SK-N-SH treated with all-trans-retinoic acid at 6 μM for 48 hours (cell line): ENCODE measurements around the gene LHCGR.
"Not testable (repeated sequence)": the region's sequence is repeated elsewhere in the genome, so short reads cannot be mapped to it uniquely, and the experiment has no call there.

Experiments
- ATAC-seq: fragments of 200-7000 bp; cut with Tn5 transposase; 3 replicates; pipeline ENCODE4 v1.9.1; 2020; ENCODE audit warnings: mild to moderate bottlenecking, moderate library complexity
- ARNTL ChIP-seq: fragments of 450-650 bp; formaldehyde crosslinking; IDR thresholded peaks from 2 replicates; pipeline ENCODE4 v1.5.0; 2020; ENCODE audit warnings: low read depth, mild to moderate bottlenecking, moderate library complexity, borderline replicate concordance
- BACH2 ChIP-seq: fragments of 250-450 bp; sonication (Bioruptor Pico); IDR thresholded peaks from 2 replicates; pipeline ENCODE4 v1.9.0; 2021; ENCODE audit warnings: mild to moderate bottlenecking, borderline replicate concordance
- ESRRG ChIP-seq: fragments of 250-450 bp; sonication (Bioruptor Pico); IDR thresholded peaks from 2 replicates; pipeline ENCODE4 v1.6.1; 2021; ENCODE audit warnings: mild to moderate bottlenecking
- GLIS3 ChIP-seq: fragments of 250-450 bp; sonication (Bioruptor Pico); IDR thresholded peaks from 2 replicates; pipeline ENCODE4 v1.5.0; 2020; ENCODE audit warnings: mild to moderate bottlenecking, moderate library complexity
- ISL1 ChIP-seq: fragments of 250-450 bp; sonication (Bioruptor Pico); IDR thresholded peaks from 2 replicates; pipeline ENCODE4 v2.1.2; 2022; ENCODE audit warnings: mild to moderate bottlenecking, moderate library complexity
- OSR1 ChIP-seq: fragments of 250-450 bp; sonication (Bioruptor Pico); IDR thresholded peaks from 2 replicates; pipeline ENCODE4 v1.8.0; 2022; ENCODE audit warnings: moderate library complexity, mild to moderate bottlenecking, inconsistent platforms
- PPARA ChIP-seq: fragments of 250-450 bp; sonication (Bioruptor Pico); IDR thresholded peaks from 2 replicates; pipeline ENCODE4 v1.5.0; 2020; ENCODE audit warnings: mild to moderate bottlenecking, borderline replicate concordance
- RARB ChIP-seq: fragments of 250-450 bp; sonication (Bioruptor Pico); IDR thresholded peaks from 2 replicates; pipeline ENCODE4 v1.8.0; 2021; ENCODE audit warnings: mild to moderate bottlenecking, moderate library complexity
- SNAI2 ChIP-seq: fragments of 250-450 bp; sonication (Bioruptor Pico); IDR thresholded peaks from 2 replicates; pipeline ENCODE4 v1.5.0; 2020; ENCODE audit warnings: mild to moderate bottlenecking, moderate library complexity
- TCF4 ChIP-seq: fragments of 250-450 bp; sonication (Bioruptor Pico); IDR thresholded peaks from 2 replicates; pipeline ENCODE4 v1.8.0; 2021; ENCODE audit warnings: mild to moderate bottlenecking, moderate library complexity, borderline replicate concordance
- ZC3H10 ChIP-seq: fragments of 250-450 bp; sonication (Bioruptor Pico); IDR thresholded peaks from 2 replicates; pipeline ENCODE4 v1.5.1; 2021; ENCODE audit warnings: mild to moderate bottlenecking, moderate library complexity
- ZFP3 ChIP-seq: fragments of 250-450 bp; sonication (Bioruptor Pico); IDR thresholded peaks from 2 replicates; pipeline ENCODE4 v1.5.0; 2020; ENCODE audit warnings: mild to moderate bottlenecking, moderate library complexity
- ZNF565 ChIP-seq: fragments of 450-650 bp; formaldehyde crosslinking; conservative IDR thresholded peaks from 2 replicates; pipeline ENCODE4 v1.5.0; 2020; ENCODE audit warnings: low read depth, mild to moderate bottlenecking, moderate library complexity
- ZNF70 ChIP-seq: fragments of 450-650 bp; formaldehyde crosslinking; IDR thresholded peaks from 2 replicates; pipeline ENCODE4 v1.5.0; 2020; ENCODE audit warnings: mild to moderate bottlenecking, moderate library complexity
- ZNF8 ChIP-seq: fragments of 450-650 bp; formaldehyde crosslinking; IDR thresholded peaks from 2 replicates; pipeline ENCODE4 v1.5.0; 2020; ENCODE audit warnings: mild to moderate bottlenecking, moderate library complexity
- TF ChIP-seq, protein P1 (sequence below): fragments of 250-450 bp; sonication (Bioruptor Pico); IDR thresholded peaks from 2 replicates; pipeline ENCODE4 v1.8.0; 2020; ENCODE audit warnings: mild to moderate bottlenecking, moderate library complexity, borderline replicate concordance
- TF ChIP-seq, protein P2 (sequence below): fragments of 250-450 bp; sonication (Bioruptor Pico); IDR thresholded peaks from 2 replicates; pipeline ENCODE4 v1.8.0; 2021; ENCODE audit warnings: low read depth, mild to moderate bottlenecking, moderate library complexity, borderline replicate concordance
- TF ChIP-seq, protein P3 (sequence below): fragments of 250-450 bp; sonication (Bioruptor Pico); IDR thresholded peaks from 2 replicates; pipeline ENCODE4 v1.5.1; 2021; ENCODE audit warnings: mild to moderate bottlenecking, moderate library complexity

LHCGR gene

GRCh38 chr2:48711343-48711742, 44.2 kb downstream of the LHCGR start:
- TF ChIP-seq ESRRG (no peak), ZNF8 (CRISPR knock-in tag) (no peak), ZFP3 (CRISPR knock-in tag) (no peak), ISL1 (CRISPR knock-in tag) (no peak)
- TF ChIP-seq, protein P1, sequence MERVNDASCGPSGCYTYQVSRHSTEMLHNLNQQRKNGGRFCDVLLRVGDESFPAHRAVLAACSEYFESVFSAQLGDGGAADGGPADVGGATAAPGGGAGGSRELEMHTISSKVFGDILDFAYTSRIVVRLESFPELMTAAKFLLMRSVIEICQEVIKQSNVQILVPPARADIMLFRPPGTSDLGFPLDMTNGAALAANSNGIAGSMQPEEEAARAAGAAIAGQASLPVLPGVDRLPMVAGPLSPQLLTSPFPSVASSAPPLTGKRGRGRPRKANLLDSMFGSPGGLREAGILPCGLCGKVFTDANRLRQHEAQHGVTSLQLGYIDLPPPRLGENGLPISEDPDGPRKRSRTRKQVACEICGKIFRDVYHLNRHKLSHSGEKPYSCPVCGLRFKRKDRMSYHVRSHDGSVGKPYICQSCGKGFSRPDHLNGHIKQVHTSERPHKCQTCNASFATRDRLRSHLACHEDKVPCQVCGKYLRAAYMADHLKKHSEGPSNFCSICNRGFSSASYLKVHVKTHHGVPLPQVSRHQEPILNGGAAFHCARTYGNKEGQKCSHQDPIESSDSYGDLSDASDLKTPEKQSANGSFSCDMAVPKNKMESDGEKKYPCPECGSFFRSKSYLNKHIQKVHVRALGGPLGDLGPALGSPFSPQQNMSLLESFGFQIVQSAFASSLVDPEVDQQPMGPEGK = no peak
- ATAC-seq = no peak

GRCh38 chr2:48709096-48710034, 46.2 kb downstream of the LHCGR start:
- TF ChIP-seq BACH2 (no peak), ZFP3 (CRISPR knock-in tag) (no peak), ZNF8 (CRISPR knock-in tag) (no peak), ZNF70 (CRISPR knock-in tag) (no peak), SNAI2 (CRISPR knock-in tag) (no peak), TCF4 (CRISPR knock-in tag) (no peak)
- ATAC-seq = no peak

DNA sequence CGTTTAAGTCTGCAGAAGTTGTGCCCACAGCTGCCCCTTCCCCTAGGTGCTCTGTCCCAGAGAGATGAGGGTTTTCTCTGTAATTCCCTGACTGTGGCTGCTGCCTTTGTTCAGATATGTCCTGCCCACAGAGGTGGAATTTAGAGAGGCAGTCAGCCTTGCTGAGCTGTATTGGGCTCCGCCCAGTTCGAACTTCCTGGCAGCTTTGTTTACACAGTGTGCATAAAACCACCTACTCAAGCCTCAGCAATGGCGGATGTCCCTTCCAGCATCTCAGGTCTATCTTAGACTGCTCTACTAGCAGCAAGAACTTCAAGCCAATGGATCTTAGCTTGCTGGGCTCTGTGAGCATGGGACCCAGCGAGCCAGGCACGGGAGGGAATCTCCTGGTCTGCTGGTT, 48.1 kb downstream of the LHCGR start:
- no peak for ATAC-seq
- TF ChIP-seq ZFP3 (CRISPR knock-in tag) (no peak), GLIS3 (no peak), ZC3H10 (CRISPR knock-in tag) (no peak), RARB (CRISPR knock-in tag) (no peak), PPARA (CRISPR knock-in tag) (no peak), ARNTL (CRISPR knock-in tag) (no peak), BACH2 (no peak), ISL1 (CRISPR knock-in tag) (no peak), TCF4 (CRISPR knock-in tag) (no peak)
- TF ChIP-seq, protein P2, sequence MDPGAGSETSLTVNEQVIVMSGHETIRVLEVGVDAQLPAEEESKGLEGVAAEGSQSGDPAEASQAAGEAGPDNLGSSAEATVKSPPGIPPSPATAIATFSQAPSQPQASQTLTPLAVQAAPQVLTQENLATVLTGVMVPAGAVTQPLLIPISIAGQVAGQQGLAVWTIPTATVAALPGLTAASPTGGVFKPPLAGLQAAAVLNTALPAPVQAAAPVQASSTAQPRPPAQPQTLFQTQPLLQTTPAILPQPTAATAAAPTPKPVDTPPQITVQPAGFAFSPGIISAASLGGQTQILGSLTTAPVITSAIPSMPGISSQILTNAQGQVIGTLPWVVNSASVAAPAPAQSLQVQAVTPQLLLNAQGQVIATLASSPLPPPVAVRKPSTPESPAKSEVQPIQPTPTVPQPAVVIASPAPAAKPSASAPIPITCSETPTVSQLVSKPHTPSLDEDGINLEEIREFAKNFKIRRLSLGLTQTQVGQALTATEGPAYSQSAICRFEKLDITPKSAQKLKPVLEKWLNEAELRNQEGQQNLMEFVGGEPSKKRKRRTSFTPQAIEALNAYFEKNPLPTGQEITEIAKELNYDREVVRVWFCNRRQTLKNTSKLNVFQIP (CRISPR knock-in tag) = no peak
- TF ChIP-seq, protein P3, sequence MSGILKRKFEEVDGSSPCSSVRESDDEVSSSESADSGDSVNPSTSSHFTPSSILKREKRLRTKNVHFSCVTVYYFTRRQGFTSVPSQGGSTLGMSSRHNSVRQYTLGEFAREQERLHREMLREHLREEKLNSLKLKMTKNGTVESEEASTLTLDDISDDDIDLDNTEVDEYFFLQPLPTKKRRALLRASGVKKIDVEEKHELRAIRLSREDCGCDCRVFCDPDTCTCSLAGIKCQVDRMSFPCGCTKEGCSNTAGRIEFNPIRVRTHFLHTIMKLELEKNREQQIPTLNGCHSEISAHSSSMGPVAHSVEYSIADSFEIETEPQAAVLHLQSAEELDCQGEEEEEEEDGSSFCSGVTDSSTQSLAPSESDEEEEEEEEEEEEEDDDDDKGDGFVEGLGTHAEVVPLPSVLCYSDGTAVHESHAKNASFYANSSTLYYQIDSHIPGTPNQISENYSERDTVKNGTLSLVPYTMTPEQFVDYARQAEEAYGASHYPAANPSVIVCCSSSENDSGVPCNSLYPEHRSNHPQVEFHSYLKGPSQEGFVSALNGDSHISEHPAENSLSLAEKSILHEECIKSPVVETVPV (CRISPR knock-in tag) = no peak
- TF ChIP-seq, all 23 proteins: peak for 0

DNA sequence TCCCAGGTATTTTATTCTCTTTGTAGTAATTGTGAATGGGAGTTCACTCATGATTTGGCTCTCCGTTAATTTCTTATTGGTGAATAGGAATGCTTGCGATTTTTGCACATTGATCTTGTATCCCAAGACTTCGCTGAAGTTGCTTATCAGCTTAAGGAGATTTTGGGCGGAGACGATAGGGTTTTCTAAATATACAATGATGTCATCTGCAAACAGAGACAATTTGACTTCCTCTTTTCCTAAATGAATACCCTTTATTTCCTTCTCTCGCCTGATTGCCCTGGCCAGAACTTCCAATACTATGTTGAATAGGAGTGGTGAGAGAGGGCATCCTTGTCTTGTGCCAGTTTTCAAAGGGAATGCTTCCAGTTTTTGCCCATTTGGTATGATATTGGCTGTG, 51.9 kb downstream of the LHCGR start:
- ATAC-seq = not testable (repeated sequence)

DNA sequence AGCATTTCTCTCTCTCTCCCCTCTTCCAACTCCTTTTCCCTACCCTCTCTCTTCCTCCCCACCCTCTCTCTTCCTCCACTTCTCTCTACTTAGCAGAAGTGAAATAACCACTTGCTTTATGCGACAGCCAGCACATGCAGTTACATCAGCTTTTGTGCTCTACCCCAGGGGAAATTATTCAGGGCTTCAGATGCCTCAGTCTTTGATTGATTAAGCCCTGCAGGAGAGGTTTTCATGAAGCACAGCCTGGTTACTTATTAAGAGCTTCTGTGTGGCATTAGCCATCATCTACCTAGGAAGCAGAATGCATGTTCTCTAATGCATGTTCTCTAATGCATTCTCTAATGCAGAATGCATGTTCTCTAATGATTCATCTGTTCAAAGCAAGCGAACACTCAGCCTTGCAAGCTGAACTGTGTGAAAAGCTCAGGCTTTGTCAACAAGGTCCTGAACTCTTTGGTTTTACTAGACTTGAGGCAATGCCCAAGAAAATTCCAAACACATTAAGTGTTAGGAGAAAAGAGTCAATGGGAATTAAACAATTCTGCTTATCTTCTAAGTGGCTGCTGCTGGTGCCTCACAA, 56.1 kb downstream of the LHCGR start:
- ATAC-seq = no peak
- TF ChIP-seq RARB (CRISPR knock-in tag) (no peak), ZC3H10 (CRISPR knock-in tag) (no peak), ZNF565 (CRISPR knock-in tag) (no peak), ISL1 (CRISPR knock-in tag) (no peak), OSR1 (CRISPR knock-in tag) (no peak), ZNF8 (CRISPR knock-in tag) (no peak), PPARA (CRISPR knock-in tag) (no peak)
- TF ChIP-seq, protein P1 = no peak
